Panc1 (cell line): ENCODE results near the gene RIPOR2. TPM values are rescaled to one million over a fixed set of nuclear protein-coding genes. Genes with fewer than 3 reads are reported as not detected.

Source experiments
- ATAC-seq: fragments of 200-7000 bp; cut with Tn5 transposase; 2 replicates; pipeline ENCODE4 v1.9.1; 2020; ENCODE audit warnings: mild to moderate bottlenecking, moderate library complexity
- BruUV-seq: library from RNA; stranded (reverse); fragments of 400-500 nt; replicated peaks from 2 replicates; lab custom pipeline; 2021; lab: Mats Ljungman, UMichigan
- CTCF ChIA-PET: fragments of 300-600 bp; sonication (Branson Sonifier 250); formaldehyde crosslinking; loops from one replicate; lab custom pipeline; 2022; ENCODE audit warnings: antibody characterized with exemption; lab: Charles Lee
- POLR2A ChIA-PET: fragments of 300-600 bp; sonication (Branson Sonifier 250); formaldehyde crosslinking; loops from one replicate; lab custom pipeline; 2022; ENCODE audit warnings: antibody characterized with exemption; lab: Charles Lee
- DNase-seq: peaks from one replicate; pipeline ENCODE4 v3.0.0-alpha.2; 2010; ENCODE audit warnings: low read depth, low spot score
- H3K27ac ChIP-seq: 2 replicates; pipeline ENCODE4 v1.5.1; 2011; ENCODE audit warnings: mild to moderate bottlenecking, low read length, inconsistent platforms
- H3K27me3 ChIP-seq: fragments of 200-500 bp; sonication (Bioruptor generic); 2 replicates; pipeline ENCODE4 v1.6.0; 2014; ENCODE audit warnings: low read length, inconsistent platforms; ENCODE audit not compliant: control insufficient read depth, insufficient read depth
- H3K36me3 ChIP-seq: fragments of 200-500 bp; sonication (Bioruptor generic); 2 replicates; pipeline ENCODE4 v1.5.1; 2014; ENCODE audit warnings: inconsistent platforms, mild to moderate bottlenecking, low read length, moderate library complexity; ENCODE audit not compliant: control insufficient read depth, insufficient read depth
- H3K4me1 ChIP-seq: 2 replicates; pipeline ENCODE4 v1.5.1; 2011; ENCODE audit warnings: inconsistent platforms, mild to moderate bottlenecking, low read length, moderate library complexity; ENCODE audit not compliant: control insufficient read depth, insufficient read depth
- H3K4me3 ChIP-seq, 2 experiments: 2 replicates each; pipeline ENCODE4 v1.5.1; 2011 to 2012; ENCODE audit warnings: low read depth in 2 of 2, low read length in 2 of 2, mild to moderate bottlenecking in 2 of 2, inconsistent platforms in 1 of 2, moderate library complexity in 1 of 2
- H3K9me3 ChIP-seq: fragments of 200-500 bp; sonication (Bioruptor generic); 2 replicates; pipeline ENCODE4 v1.5.1; 2014; ENCODE audit warnings: low read depth, mild to moderate bottlenecking, inconsistent platforms, low read length, moderate library complexity; ENCODE audit not compliant: control insufficient read depth, insufficient read depth
- POLR2AphosphoS5 ChIP-seq: IDR thresholded peaks from 2 replicates; pipeline ENCODE4 v1.6.1; 2012; ENCODE audit warnings: mild to moderate bottlenecking, low read depth, low read length, moderate library complexity
- REST ChIP-seq, 2 experiments: IDR thresholded peaks; 2 replicates each; pipeline ENCODE4 v1.6.1; 2011 to 2012; ENCODE audit warnings: low read depth in 2 of 2, control low read depth in 1 of 2, low read length in 1 of 2, mild to moderate bottlenecking in 1 of 2, moderate library complexity in 1 of 2; ENCODE audit not compliant: insufficient read depth in 1 of 2
- SIN3A ChIP-seq: IDR thresholded peaks from 2 replicates; pipeline ENCODE4 v1.6.1; 2012; ENCODE audit warnings: low read depth, mild to moderate bottlenecking, low read length, moderate library complexity, borderline replicate concordance; ENCODE audit not compliant: insufficient read depth
- TCF7L2 ChIP-seq: IDR thresholded peaks from 2 replicates; pipeline ENCODE4 v1.6.1; 2011; ENCODE audit warnings: mild to moderate bottlenecking, low read depth, low read length, inconsistent platforms
- in situ Hi-C: cut with HindIII; loops from 2 replicates; pipeline ENCODE4 v1.10.0; 2016; ENCODE audit warnings: low sequenced_read_pairs, low pct_unique_long_range_greater_than_20kb
- intact Hi-C: fragments of 100-400 bp; cut with micrococcal nuclease; formaldehyde crosslinking; loops from one replicate; pipeline ENCODE4 v1.10.0; 2022; ENCODE audit not compliant: unreplicated experiment
- total RNA-seq: library from RNA; stranded (reverse); gene quantifications from one replicate; pipeline ENCODE4 v1.2.1, GENCODE V29; 2021; ENCODE audit not compliant: unreplicated experiment
- TF ChIP-seq, protein P1 (sequence below): fragments of 450-650 bp; IDR thresholded peaks from 2 replicates; pipeline ENCODE4 v1.5.1; 2017; ENCODE audit warnings: mild to moderate bottlenecking

The RIPOR2 gene
- total RNA-seq, 1 experiment from 2014 or later: 0.54 TPM

GRCh38 chr6:24911796-24912382 is 23.9 kb downstream of the RIPOR2 start:
- in situ Hi-C loops (no loop called here), intact Hi-C loops (no loop called here)
- TF ChIP-seq TCF7L2 (no peak), REST (IDR thresholded peaks at IDR 0.05; ENCODE audit: insufficient read depth in 1 of 2, low read depth in 2 of 2, low read length in 1 of 2) (no peak), SIN3A (no peak), POLR2AphosphoS5 (no peak)
- TF ChIP-seq, protein P1, sequence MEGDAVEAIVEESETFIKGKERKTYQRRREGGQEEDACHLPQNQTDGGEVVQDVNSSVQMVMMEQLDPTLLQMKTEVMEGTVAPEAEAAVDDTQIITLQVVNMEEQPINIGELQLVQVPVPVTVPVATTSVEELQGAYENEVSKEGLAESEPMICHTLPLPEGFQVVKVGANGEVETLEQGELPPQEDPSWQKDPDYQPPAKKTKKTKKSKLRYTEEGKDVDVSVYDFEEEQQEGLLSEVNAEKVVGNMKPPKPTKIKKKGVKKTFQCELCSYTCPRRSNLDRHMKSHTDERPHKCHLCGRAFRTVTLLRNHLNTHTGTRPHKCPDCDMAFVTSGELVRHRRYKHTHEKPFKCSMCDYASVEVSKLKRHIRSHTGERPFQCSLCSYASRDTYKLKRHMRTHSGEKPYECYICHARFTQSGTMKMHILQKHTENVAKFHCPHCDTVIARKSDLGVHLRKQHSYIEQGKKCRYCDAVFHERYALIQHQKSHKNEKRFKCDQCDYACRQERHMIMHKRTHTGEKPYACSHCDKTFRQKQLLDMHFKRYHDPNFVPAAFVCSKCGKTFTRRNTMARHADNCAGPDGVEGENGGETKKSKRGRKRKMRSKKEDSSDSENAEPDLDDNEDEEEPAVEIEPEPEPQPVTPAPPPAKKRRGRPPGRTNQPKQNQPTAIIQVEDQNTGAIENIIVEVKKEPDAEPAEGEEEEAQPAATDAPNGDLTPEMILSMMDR: no peak
- Histone ChIP-seq H3K27me3 (peaks cover 23% of the 10 kb centered on the region), H3K36me3 (no peaks in the 10 kb centered on the region), H3K9me3 (no peaks in the 10 kb centered on the region), H3K4me3 (no peak overlapping the region), H3K27ac (no peak overlapping the region), H3K4me1 (peaks cover 6% of the 10 kb centered on the region; the same call in 1 of the 2 replicates)
- CTCF ChIA-PET: no interaction called here
- DNase-seq (no peak), ATAC-seq (no peak)
- BruUV-seq: no TSS peak
- POLR2A ChIA-PET: no interaction called here

DNA sequence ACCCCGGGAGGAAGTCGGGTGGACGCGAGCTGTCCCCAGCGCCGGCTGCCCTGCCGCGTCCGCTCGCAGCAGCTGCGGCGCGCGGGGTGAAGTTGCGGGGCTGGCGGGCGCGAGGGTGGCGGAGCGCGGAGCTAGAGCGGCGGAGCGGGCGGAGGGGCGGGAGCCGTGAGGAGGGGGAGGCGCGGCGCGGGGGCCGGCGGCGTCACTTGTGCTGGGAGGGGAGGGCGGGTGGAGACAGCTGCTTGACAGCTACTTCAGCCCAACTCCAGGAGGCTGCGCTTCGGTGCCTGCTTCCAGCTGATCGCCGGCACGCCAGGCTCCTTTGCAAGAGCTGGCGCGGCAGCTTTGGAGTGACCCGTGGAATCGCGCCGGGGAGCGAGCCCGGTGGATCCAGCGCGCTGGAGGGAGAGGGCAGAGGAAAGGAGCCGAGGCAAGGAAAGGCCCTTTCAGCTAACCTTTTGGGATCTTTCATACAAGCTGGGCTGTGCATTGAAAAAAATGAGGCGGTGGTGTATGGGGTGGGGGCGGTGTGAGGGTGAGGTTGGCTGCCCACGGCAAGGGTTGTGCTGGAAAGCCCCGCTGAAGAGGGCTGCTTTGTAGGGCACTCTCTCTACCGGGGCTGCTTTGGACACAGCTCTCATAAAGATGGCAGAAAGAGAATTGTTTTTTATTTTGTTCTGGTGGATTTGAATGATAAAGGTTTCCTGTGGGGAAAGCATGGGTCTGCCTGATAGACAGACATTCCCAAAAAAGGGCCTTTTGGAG is 24.6 kb downstream of the RIPOR2 start:
- H3K4me3 ChIP-seq: peak overlapping the region; percentile 26 to 40
- in situ Hi-C loops (no loop called here), intact Hi-C loops (no loop called here)
- peaks cover 6% of the 10 kb centered on the region; the same call in 1 of the 2 replicates for H3K4me1 ChIP-seq
- peaks cover 23% of the 10 kb centered on the region for H3K27me3 ChIP-seq
- H3K36me3 ChIP-seq: no peaks in the 10 kb centered on the region
- peak; percentile 61; the same call in 1 of the 2 replicates for ATAC-seq
- no peak overlapping the region for H3K27ac ChIP-seq
- no peaks in the 10 kb centered on the region for H3K9me3 ChIP-seq
- no TSS peak for BruUV-seq
- DNase-seq: no peak
- CTCF ChIA-PET: no interaction called here
- POLR2A ChIA-PET: no interaction called here
- TF ChIP-seq REST (IDR thresholded peaks at IDR 0.05; ENCODE audit: insufficient read depth in 1 of 2, low read depth in 2 of 2, low read length in 1 of 2): no peak
- TF ChIP-seq POLR2AphosphoS5: no peak
- TF ChIP-seq SIN3A: no peak
- TF ChIP-seq, protein P1: no peak
- TF ChIP-seq TCF7L2: no peak
